Stimulated activated CD4-positive, alpha-beta T cell treated with anti-CD3 and anti-CD28 coated beads, Interleukin-1b, Interleukin-23, amount 100 ng/mL, for 48 hours (primary cell): ENCODE data around the gene EMP3.

Experiments
- DNase-seq: peaks from one replicate; pipeline ENCODE4 v3.0.0-alpha.2; 2020

EMP3 gene

DNA sequence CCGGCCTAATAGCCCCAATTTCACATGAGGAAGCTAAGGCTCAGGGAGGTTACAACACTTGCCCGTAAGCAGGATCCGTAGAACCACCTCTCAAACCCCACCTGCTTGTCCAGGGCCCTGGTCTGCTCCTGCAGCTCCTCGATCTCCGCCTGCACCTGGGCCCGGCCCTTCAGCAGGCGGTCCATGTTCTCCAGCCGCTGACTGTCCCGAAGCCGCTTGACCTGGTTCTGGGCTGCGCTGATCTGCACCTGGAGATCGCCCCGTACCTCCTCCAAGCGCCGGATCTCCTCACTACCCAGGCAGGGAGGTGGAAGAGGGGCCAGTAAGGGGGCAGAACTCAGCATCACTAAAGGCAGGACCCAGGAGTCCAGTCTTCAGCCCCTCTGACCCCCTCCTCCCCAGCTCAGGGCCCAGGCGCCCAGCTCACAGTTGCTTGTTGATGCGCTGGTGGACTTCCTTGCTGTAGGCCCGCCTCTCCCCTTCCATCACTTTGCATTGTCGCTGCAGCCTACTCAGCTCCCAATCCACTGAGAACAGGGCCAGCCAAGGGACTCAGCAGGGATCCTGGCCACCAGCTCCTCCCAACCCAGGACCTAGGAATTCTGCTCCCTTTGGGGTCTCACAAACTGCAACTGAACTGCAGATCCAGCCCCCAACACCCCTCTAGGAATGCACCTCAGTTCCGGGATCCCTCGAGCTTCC, 6.9 kb upstream of the EMP3 start:
- no peak for DNase-seq

DNA sequence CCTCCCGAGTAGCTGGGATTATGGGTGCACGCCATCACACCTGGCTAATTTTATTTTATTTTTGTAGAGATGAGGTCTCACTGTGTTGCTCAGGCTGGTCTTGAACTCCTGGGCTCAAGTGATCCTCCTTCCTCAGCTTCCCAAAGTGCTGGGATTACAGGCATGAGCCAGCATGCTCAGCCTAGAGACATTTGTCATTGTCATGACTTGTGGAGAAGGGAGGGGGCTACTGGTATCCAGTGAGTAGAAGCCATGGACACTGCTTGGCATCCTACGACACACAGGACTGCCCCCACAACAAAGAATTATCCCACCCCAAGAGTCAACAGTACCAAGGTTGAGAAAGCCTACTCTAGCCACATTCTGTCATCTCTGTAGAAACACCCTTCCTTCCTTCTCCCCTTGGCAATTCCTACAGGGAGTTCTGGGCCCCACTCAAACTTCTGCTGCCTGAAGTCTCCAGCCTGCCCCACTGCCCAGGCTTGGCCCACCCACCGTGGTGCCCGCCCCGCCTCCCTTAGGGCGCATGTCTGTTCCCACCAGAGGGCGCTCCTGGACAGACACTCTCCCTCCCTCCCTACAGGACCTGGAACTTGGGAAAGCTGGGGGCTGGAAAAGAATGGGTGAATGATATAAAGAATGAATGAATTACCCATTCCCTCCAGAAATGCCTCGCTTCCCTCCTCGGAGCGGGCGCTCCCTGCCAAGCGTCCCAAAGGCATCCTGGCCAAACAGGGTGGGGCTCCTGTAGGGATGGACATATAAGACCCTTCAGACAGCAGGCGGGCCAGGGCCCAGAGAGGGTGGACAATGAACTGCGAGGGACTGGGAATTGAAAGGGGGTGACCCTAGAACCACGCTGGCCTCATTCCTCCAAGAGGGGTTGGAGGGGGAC, 5.5 kb upstream of the EMP3 start:
- DNase-seq, result peak; percentile 65

DNA sequence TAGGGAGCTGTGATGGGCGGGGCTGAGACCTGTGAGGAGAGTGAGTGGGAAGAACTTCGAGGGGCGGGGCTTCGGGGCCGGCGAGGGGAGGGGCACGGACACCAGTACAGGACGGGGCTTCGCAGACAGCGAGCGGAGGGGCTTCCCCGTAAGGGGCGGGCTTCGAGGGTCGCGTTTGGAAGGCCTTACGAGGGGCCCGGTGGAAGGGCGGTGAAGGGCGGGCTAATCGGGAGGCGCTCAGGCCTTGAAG, 4.1 kb upstream of the EMP3 start:
- DNase-seq, result peak; percentile 98

GRCh38 chr19:48321622-48322591, 3.4 kb upstream of the EMP3 start:
- peak; percentile 98 for DNase-seq

DNA sequence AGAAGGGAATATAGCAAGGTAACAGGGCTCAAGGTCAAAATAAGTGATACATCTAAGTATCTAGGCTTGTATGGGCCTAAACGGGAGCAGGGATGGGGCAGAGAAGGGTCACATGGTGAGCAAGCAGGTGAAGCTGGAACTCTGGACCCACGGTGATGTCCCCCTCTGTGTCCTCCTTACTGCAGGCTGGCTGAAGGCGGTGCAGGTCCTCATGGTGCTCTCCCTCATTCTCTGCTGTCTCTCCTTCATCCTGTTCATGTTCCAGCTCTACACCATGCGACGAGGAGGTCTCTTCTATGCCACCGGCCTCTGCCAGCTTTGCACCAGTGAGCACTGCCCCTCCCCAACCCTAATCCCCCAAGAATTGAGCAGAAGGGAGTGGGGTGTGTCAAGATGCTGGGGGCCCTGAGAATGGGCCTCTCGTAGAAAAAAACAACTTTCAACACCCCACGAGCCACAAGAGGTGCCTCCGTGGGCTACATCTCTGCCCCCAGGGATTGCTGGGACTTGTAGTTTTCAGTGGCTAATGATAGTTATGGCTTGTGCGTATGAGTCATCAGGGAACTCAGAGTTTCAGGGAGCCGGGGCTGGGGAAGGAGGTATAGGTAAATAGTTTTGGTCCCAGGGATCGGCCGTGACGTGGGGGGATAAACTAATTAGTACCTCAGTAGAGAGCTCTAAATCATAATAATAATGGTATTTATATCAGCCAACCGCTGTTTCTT, 4.0 kb downstream of the EMP3 start:
- DNase-seq, result peak; percentile 41

DNA sequence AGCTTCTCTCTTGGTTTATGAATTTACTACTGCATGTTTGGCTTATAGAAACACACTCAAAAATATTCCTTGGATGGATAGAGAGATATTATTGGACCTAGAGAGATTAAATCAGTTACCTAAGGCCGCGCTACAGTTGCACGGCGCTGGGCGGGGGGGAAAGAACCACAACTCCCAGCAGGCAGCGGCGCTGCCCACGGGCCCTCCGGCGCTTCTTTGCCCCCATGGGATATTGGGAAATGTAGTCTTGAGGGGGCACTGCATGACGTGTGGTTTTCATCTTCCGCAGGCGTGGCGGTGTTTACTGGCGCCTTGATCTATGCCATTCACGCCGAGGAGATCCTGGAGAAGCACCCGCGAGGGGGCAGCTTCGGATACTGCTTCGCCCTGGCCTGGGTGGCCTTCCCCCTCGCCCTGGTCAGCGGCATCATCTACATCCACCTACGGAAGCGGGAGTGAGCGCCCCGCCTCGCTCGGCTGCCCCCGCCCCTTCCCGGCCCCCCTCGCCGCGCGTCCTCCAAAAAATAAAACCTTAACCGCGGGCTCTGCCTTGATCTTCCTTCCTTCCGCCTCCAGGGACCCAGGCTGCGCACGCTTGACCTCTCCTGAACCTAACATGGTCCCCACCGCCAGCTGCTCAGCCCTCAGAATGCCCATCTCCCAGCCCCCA, 4.8 kb downstream of the EMP3 start:
- peak; percentile 84 for DNase-seq

GRCh38 chr19:48332351-48332661, 7.0 kb downstream of the EMP3 start:
- DNase-seq, result no peak

DNA sequence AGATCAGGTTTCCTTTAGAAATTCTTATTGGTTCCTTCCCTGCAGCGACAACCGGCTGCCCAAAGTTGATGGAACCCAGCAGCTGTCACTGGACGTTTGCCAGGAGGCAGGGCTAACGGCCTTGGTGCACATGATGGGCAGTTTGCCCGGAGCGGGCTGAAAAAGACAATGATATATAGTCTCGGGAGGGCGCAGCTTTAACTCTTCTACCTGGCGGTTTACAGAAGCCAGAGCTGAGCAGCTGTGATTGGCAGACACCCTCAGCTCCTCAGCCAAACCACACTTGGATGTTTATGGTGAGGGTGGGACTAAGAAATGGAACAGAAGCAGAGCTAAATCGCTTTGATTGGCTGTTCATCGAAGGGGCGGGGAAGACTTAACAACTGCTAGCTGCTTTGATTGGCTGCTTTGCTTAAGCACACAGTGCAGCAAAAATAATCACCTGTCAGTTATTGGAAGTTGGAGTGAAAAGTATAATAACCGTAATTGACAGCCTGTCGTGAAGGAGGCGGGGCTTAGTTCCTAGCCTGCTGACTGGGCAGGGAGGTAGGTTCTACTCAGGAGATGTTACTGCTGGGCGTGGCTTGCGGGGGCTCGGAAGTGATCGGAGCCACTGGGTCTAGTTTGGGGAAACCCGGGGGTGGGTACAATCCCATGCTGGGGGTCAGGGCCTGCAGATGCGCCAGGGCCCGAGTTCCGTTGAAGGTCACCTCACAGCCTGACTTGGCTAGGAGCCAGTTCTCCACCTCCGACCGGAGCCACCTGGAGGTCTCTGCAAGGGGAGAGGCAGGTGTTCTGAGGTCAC, 7.5 kb downstream of the EMP3 start:
- peak; percentile 95 for DNase-seq

DNA sequence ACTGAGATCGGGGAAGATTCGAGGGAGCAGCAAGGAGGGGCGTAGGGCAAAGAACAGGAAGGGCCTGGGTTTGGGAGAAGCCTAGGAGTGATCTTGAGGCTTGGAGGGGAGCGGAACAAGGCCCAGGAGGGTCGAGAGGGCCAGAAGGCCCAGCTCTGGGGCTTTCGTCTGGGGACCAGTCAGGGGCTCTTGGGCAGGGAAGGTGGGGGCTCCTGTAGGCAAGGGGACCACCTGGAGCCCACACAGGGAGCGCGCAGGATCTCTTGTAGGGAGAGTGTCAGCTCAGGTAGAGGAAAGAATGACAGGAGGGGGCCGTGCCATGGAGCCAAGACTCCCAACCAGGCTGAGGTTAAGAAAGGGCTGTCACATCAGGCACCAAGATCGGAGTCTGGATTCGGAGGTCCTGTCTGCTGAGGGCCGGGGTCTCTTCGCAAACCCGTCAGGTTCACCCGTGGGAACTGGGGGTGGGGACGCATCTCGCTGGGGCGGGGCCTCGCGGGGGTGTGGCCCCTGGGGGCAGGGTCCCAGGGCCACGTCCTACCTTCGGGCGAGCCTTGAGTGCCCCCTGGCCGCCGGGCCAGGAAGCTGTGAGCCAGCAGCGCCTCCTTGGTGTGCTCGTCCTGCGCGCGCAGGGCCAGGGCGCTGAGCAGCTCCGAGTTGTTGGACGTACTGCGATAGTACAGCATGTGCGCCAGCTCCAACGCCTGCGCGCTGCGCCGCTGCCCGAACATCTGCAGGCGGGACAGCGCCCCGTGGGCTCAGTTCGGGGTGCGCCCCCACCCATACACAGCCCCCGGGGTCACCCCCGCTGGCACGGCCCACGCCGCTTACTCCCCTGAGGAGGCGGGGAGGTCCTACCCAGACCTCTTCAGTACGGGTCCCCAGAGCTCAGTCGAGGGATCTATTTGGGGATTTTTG, 8.4 kb downstream of the EMP3 start:
- peak; percentile 94 for DNase-seq

DNA sequence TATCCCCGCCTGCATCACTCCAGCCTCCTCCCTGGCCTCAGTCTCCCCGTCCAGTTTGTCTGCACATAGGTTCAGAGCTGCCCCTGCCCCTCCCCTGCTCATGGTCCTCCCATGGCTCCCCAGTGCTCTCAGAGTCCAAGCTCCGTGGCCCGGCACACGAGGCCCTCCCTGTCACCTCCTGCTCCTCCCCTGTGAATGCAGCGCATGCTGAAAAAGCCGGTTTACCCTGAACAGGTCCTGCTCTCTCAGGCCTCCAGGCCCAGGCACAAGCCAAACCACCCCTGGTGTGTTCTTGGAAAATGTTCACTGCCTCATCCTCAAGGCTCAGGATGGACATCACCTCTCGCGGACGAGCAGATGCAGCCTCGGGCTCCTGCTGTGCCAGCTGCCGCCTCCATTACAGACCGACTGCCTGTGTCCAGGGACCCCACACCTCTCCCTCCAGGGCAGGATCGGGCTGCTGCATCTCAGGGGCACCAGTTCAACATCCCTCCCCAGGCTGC, 13.0 kb downstream of the EMP3 start:
- no peak for DNase-seq

- DNase-seq, result no peak
Observed at GRCh38 chr19:48338802-48339503, 13.6 kb downstream of the EMP3 start.

DNA sequence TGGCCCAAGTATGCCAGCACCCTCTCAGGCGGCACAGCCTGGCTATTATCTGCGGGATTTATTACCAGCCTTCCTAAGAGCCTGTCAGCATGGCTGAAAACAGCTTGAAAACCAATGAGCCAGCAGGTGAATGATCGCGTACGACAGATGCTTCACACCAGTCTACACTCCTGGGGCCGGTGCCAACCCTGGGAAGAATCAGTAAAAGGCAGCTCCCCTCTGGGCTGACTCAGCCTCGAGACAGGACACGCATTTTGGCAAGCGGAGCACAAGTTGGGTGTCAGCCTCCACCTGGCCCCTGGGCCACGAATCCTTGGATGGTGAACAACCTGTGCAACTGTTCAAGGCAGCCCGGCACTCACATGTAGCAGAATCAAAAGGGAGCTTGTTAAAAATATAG, 15.6 kb downstream of the EMP3 start:
- DNase-seq, result no peak

- DNase-seq, result no peak
Observed at GRCh38 chr19:48341515-48342413, 16.4 kb downstream of the EMP3 start.

DNA sequence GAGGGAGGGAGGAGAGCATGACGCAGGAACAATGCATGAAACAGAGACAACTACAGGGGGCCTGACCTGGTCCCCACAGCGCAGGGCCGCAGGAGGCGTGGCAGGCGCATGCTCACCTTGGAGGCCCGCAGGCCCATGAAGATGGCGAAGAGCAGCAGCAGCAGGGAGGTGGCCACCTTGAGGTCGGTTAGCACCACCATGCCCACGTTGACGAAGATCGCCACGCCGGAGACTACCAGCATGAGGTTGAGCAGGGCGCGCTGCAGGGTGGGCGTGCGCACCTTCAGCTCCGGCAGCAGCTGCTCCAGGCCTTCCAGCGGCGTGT, 17.0 kb downstream of the EMP3 start:
- no peak for DNase-seq

GRCh38 chr19:48342841-48343540, 17.6 kb downstream of the EMP3 start:
- no peak for DNase-seq

- DNase-seq, result no peak
Observed at GRCh38 chr19:48344892-48345291, 19.5 kb downstream of the EMP3 start.

- no peak for DNase-seq
Observed at GRCh38 chr19:48346191-48346590, 20.8 kb downstream of the EMP3 start.

DNA sequence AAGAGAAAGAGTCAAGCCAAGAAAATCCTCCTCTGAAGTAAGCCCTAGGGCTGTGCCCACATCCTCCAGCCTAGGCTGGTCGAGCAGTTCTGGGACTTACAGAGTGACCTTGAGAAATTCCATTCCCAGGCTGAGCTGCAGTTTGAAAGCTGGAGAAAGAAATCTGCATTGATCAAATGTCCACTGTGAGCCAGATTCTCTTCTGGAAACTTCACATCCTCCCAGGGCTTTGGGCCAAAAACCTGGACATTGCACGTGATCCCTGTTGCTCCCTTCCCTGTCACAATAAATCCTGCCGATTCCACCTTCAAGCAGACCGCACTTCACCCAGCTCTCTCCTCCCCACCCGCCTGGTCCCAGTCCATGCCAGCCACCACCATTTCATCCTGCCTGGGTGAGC, 22.7 kb downstream of the EMP3 start:
- DNase-seq, result no peak
